ENCODE measurements around the gene DENND5B.
"Not testable (repeated sequence)": the region's sequence is repeated elsewhere in the genome, so short reads cannot be mapped to it uniquely, and the experiment has no call there.

The DENND5B gene

GRCh38 chr12:31485571-31485970, 105.4 kb downstream of the DENND5B start:
- Mint-ChIP-seq H3K27me3 (peaks cover 22% of the 10 kb centered on the region), H3K27ac (ENCODE audit: low read depth) (no peak overlapping the region), H3K4me3 (no peak overlapping the region), H3K9me3 (no peaks in the 10 kb centered on the region), H3K4me1 (no peaks in the 10 kb centered on the region), H3K36me3 (ENCODE audit: insufficient read depth) (no peaks in the 10 kb centered on the region)
- DNase-seq (ENCODE audit: low spot score in 2 of 2) (no peak), ATAC-seq (replicated peaks; ENCODE audit: extremely low read depth, poor library complexity, severe bottlenecking) (no peak)

GRCh38 chr12:31482816-31483215, 108.1 kb downstream of the DENND5B start:
- ATAC-seq (replicated peaks; ENCODE audit: extremely low read depth, poor library complexity, severe bottlenecking), result no peak
- no peak for DNase-seq (ENCODE audit: low spot score in 2 of 2)
- Mint-ChIP-seq H3K27ac (ENCODE audit: low read depth) (no peak overlapping the region), H3K4me3 (no peak overlapping the region), H3K4me1 (no peaks in the 10 kb centered on the region), H3K27me3 (no peaks in the 10 kb centered on the region), H3K36me3 (ENCODE audit: insufficient read depth) (no peaks in the 10 kb centered on the region), H3K9me3 (no peaks in the 10 kb centered on the region)

GRCh38 chr12:31481415-31481814, 109.5 kb downstream of the DENND5B start:
- ATAC-seq (replicated peaks; ENCODE audit: extremely low read depth, poor library complexity, severe bottlenecking), result no peak
- Mint-ChIP-seq H3K27ac (ENCODE audit: low read depth) (no peak overlapping the region), H3K4me1 (no peaks in the 10 kb centered on the region)

GRCh38 chr12:31479516-31480210, 111.3 kb downstream of the DENND5B start:
- Mint-ChIP-seq H3K9me3 (no peaks in the 10 kb centered on the region), H3K27ac (ENCODE audit: low read depth) (no peak overlapping the region), H3K27me3 (peaks cover 8% of the 10 kb centered on the region), H3K4me3 (no peak overlapping the region), H3K4me1 (no peaks in the 10 kb centered on the region), H3K36me3 (ENCODE audit: insufficient read depth) (no peaks in the 10 kb centered on the region)
- DNase-seq (ENCODE audit: low spot score in 2 of 2) (no peak), ATAC-seq (replicated peaks; ENCODE audit: extremely low read depth, poor library complexity, severe bottlenecking) (no peak)

More at GRCh38 chr12:31481415-31481814, 109.5 kb downstream of the DENND5B start:
- peaks cover 4% of the 10 kb centered on the region for H3K27me3 Mint-ChIP-seq
- H3K9me3 Mint-ChIP-seq, result no peaks in the 10 kb centered on the region
- DNase-seq (ENCODE audit: low spot score in 2 of 2), result no peak
- no peak overlapping the region for H3K4me3 Mint-ChIP-seq
- no peaks in the 10 kb centered on the region for H3K36me3 Mint-ChIP-seq (ENCODE audit: insufficient read depth)

GRCh38 chr12:31478898-31479297, 112.0 kb downstream of the DENND5B start:
- Mint-ChIP-seq H3K27ac (ENCODE audit: low read depth) (no peak overlapping the region), H3K4me1 (no peaks in the 10 kb centered on the region), H3K36me3 (ENCODE audit: insufficient read depth) (no peaks in the 10 kb centered on the region), H3K4me3 (no peak overlapping the region), H3K27me3 (peaks cover 8% of the 10 kb centered on the region), H3K9me3 (no peaks in the 10 kb centered on the region)
- DNase-seq (ENCODE audit: low spot score in 2 of 2) (no peak), ATAC-seq (replicated peaks; ENCODE audit: extremely low read depth, poor library complexity, severe bottlenecking) (no peak)

GRCh38 chr12:31478425-31478824, 112.5 kb downstream of the DENND5B start:
- DNase-seq (ENCODE audit: low spot score in 2 of 2), result no peak
- Mint-ChIP-seq H3K4me1 (no peaks in the 10 kb centered on the region), H3K9me3 (no peaks in the 10 kb centered on the region), H3K36me3 (ENCODE audit: insufficient read depth) (no peaks in the 10 kb centered on the region), H3K27me3 (peaks cover 8% of the 10 kb centered on the region), H3K4me3 (no peak overlapping the region), H3K27ac (ENCODE audit: low read depth) (no peak overlapping the region)
- no peak for ATAC-seq (replicated peaks; ENCODE audit: extremely low read depth, poor library complexity, severe bottlenecking)

GRCh38 chr12:31477687-31478086, 113.2 kb downstream of the DENND5B start:
- H3K4me1 Mint-ChIP-seq, result no peaks in the 10 kb centered on the region
- DNase-seq (ENCODE audit: low spot score in 2 of 2) (no peak), ATAC-seq (replicated peaks; ENCODE audit: extremely low read depth, poor library complexity, severe bottlenecking) (no peak)
- no peaks in the 10 kb centered on the region for H3K36me3 Mint-ChIP-seq (ENCODE audit: insufficient read depth)
- H3K27me3 Mint-ChIP-seq, result peaks cover 8% of the 10 kb centered on the region
- no peaks in the 10 kb centered on the region for H3K9me3 Mint-ChIP-seq
- no peak overlapping the region for H3K4me3 Mint-ChIP-seq
- H3K27ac Mint-ChIP-seq (ENCODE audit: low read depth), result no peak overlapping the region

GRCh38 chr12:31476437-31476836, 114.5 kb downstream of the DENND5B start:
- no peak for DNase-seq (ENCODE audit: low spot score in 2 of 2)
- Mint-ChIP-seq H3K4me1 (no peaks in the 10 kb centered on the region), H3K9me3 (no peaks in the 10 kb centered on the region), H3K27ac (ENCODE audit: low read depth) (no peak overlapping the region), H3K4me3 (no peak overlapping the region), H3K36me3 (ENCODE audit: insufficient read depth) (no peaks in the 10 kb centered on the region), H3K27me3 (peaks cover 8% of the 10 kb centered on the region)
- ATAC-seq (replicated peaks; ENCODE audit: extremely low read depth, poor library complexity, severe bottlenecking), result no peak

GRCh38 chr12:31475610-31476009, 115.3 kb downstream of the DENND5B start:
- H3K27me3 Mint-ChIP-seq; H3K27ac Mint-ChIP-seq (ENCODE audit: low read depth); H3K4me1 Mint-ChIP-seq; H3K36me3 Mint-ChIP-seq (ENCODE audit: insufficient read depth); H3K4me3 Mint-ChIP-seq; DNase-seq (ENCODE audit: low spot score in 2 of 2); H3K9me3 Mint-ChIP-seq; ATAC-seq (replicated peaks; ENCODE audit: extremely low read depth, poor library complexity, severe bottlenecking): not testable (repeated sequence)

- peaks cover 8% of the 10 kb centered on the region for H3K27me3 Mint-ChIP-seq
- H3K27ac Mint-ChIP-seq (ENCODE audit: low read depth), result no peak overlapping the region
- no peak overlapping the region for H3K4me3 Mint-ChIP-seq
- no peaks in the 10 kb centered on the region for H3K9me3 Mint-ChIP-seq
- H3K36me3 Mint-ChIP-seq (ENCODE audit: insufficient read depth), result no peaks in the 10 kb centered on the region
- no peaks in the 10 kb centered on the region for H3K4me1 Mint-ChIP-seq
- no peak for ATAC-seq (replicated peaks; ENCODE audit: extremely low read depth, poor library complexity, severe bottlenecking)
- DNase-seq (ENCODE audit: low spot score in 2 of 2), result no peak
Observed at GRCh38 chr12:31474751-31475150, 116.2 kb downstream of the DENND5B start.

GRCh38 chr12:31471823-31472222, 119.1 kb downstream of the DENND5B start:
- no peak overlapping the region for H3K4me3 Mint-ChIP-seq
- H3K36me3 Mint-ChIP-seq (ENCODE audit: insufficient read depth), result no peaks in the 10 kb centered on the region
- ATAC-seq (replicated peaks; ENCODE audit: extremely low read depth, poor library complexity, severe bottlenecking) (no peak), DNase-seq (ENCODE audit: low spot score in 2 of 2) (no peak)
- peaks cover 16% of the 10 kb centered on the region for H3K27me3 Mint-ChIP-seq
- H3K9me3 Mint-ChIP-seq, result no peaks in the 10 kb centered on the region
- H3K4me1 Mint-ChIP-seq, result no peaks in the 10 kb centered on the region
- no peak overlapping the region for H3K27ac Mint-ChIP-seq (ENCODE audit: low read depth)

- ATAC-seq (replicated peaks; ENCODE audit: extremely low read depth, poor library complexity, severe bottlenecking), result no peak
- no peaks in the 10 kb centered on the region for H3K36me3 Mint-ChIP-seq (ENCODE audit: insufficient read depth)
- peaks cover 9% of the 10 kb centered on the region for H3K27me3 Mint-ChIP-seq
- DNase-seq (ENCODE audit: low spot score in 2 of 2), result no peak
- no peaks in the 10 kb centered on the region for H3K9me3 Mint-ChIP-seq
- no peak overlapping the region for H3K4me3 Mint-ChIP-seq
- H3K27ac Mint-ChIP-seq (ENCODE audit: low read depth), result no peak overlapping the region
- H3K4me1 Mint-ChIP-seq, result no peaks in the 10 kb centered on the region
Observed at GRCh38 chr12:31471051-31471450, 119.9 kb downstream of the DENND5B start.

GRCh38 chr12:31470459-31470858, 120.5 kb downstream of the DENND5B start:
- Mint-ChIP-seq H3K27me3 (peaks cover 8% of the 10 kb centered on the region), H3K9me3 (no peaks in the 10 kb centered on the region), H3K4me1 (no peaks in the 10 kb centered on the region), H3K4me3 (no peak overlapping the region), H3K27ac (ENCODE audit: low read depth) (no peak overlapping the region), H3K36me3 (ENCODE audit: insufficient read depth) (no peaks in the 10 kb centered on the region)
- DNase-seq (ENCODE audit: low spot score in 2 of 2) (no peak), ATAC-seq (replicated peaks; ENCODE audit: extremely low read depth, poor library complexity, severe bottlenecking) (no peak)
